Renal cortex interstitium (tissue), 11 donors: ENCODE data around the gene ACOXL. TPM values are rescaled to one million over a fixed set of nuclear protein-coding genes. Genes with fewer than 3 reads are reported as not detected.
A peak's percentile ranks its signal among the peaks of the same experiment; 100 is the strongest.

ENCODE experiments used
- DNase-seq, 11 donors: peaks; one replicate each; pipeline ENCODE4 v3.0.0-alpha.2; 2013; ENCODE audit warnings: low read depth in 9 of 11, low spot score in 4 of 11; ENCODE audit errors: extremely low read depth in 1 of 11
- polyA plus RNA-seq, 3 donors: library from polyadenylated mRNA; unstranded; fragments of 120-200 nt; gene quantifications; one replicate each; pipeline ENCODE4 v1.2.1, GENCODE V29; 2013; ENCODE audit not compliant: insufficient read length in 3 of 3

ACOXL gene
- polyA plus RNA-seq, 3 donors, result 0.69 to 0.83 (median 0.73) TPM

DNA sequence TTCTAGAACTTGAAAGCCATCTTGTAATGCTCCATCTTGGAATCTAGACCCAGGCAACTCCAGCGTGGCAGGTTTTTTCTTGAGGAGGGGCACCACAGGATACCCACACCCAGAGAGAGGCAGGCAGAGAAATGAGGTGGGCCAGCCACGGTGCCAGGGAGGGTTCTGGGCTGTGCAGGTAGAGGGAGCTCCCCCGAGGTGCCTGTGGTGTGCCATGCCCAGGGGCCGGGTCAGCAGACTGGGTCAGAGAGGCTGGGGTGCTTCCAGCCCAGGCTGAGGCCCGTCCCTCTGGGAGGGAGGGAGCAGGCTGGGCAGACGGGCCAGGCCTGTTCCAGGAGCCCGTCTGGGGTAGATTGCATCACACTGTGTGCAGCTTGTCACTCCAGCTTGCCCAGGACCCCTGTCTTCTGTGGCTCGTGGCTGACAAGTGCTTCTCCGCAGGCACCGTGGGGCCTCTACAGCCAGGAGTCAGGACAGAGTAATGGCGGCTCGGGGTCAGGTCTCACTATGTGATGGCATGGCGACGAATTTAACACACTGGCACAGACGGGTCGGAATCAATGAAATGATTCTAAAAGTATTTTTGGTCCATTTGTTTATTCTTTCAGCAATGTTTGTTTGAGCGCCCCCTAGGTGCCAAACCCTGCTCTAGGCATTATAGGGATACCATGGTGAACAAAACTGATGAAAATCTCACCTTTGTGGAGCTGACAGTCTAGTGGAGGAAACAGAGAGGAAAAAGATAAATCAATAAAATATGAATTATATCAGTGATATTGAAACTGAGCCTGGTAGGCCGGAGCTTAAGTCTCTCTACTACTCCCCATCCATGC is 144.0 kb downstream of the ACOXL start:
- no peak for DNase-seq

DNA sequence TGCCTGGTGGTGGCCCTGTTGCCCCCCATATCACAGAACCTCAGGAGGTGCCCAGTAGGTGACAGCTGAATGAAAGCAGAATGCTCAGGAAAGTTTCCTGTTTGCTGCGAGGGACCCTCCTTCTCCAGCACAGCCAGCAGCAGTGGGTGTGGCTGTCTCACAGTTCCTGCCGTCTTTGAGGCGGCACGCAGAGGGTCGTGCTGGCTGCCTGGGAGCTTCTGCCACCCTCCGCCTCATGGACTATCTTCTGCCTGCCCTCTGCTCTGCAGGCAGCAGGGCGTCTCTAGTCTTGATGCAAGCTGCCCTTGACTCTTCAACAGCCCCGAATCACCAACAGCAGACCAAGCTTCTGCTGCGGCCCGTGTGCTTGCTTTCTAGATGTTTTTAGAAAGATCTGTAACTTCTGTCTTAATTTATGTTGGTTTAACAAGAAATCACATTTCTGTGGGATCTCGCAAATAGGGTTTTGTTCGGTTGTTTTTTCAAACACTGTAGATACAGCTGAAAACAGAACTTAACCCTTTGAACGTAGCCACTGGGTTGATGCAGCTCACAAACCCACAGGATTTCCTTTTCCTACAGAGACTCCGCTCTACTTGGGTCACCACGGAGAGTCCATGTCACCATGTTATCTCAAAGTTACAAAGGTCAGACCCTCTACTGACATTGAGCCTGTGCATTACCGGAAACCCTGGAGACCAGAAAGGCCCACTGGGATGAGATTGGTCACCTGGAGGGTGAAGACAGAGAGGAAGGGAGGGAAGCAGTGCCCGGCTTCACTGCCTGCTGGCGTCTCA is 144.9 kb downstream of the ACOXL start:
- no peak for DNase-seq

DNA sequence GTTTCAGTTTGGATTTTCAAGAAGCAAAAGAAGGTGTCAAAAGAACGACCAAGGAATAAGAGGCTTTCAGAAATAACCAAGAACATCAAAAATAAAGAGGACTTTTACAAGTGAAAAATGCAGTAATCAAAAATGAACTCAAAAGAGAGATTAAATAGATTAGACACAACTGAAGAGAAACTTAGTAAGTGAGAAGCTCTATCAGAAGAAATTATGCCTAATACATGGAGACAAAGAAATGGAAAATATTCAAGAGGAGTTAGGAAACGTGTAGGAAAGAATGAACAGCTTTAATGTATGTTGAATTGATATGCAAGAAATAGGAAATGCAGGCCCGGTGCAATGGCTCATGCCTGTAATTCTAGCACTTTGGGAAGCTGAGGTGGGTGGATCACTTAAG is 145.8 kb downstream of the ACOXL start:
- DNase-seq, result no peak

- DNase-seq, result no peak
Observed at GRCh38 chr2:110881908-110882307, 149.5 kb downstream of the ACOXL start.

DNA sequence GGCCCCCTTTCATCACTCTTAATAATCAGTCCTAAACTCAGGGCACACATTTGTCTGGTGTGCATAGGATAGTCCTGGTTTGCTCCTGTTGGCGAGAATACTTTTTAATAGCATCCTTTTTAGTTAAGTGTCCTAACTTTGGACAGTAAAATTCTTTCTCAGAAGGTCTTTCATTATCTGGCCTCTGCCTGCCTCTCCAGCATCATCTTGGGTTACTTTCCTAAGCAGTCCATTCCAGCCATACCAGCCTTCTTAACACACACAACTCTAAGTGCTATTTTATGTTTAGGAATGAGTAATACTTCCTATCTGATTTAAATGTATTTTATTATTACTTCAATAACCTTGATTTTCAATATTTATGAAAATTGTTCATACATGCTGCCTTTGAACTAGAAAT is 151.0 kb downstream of the ACOXL start:
- no peak for DNase-seq

- DNase-seq, result no peak
Observed at GRCh38 chr2:110885256-110885655, 152.9 kb downstream of the ACOXL start.

GRCh38 chr2:110886826-110887573 is 154.6 kb downstream of the ACOXL start:
- DNase-seq, result no peak

DNA sequence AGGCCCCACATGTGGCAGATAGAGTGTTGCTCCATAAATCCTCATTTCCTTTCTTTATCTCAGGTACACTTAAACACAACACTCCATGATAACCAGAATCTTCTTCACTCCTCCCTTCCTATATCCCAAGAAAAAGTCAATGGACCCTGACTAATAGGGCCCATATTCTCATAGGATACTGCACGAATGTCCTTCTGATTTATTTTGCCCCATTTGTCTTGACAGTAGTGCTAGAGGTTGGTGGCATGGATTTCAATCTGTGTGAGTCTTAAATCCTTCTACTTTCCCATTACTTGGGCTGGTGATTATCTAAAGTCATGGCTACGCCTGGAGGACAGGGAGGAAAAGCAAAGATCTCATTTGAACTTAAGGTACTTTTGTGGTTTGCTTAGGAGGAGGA is 156.0 kb downstream of the ACOXL start:
- peak in 9 of 11 donors; percentile 14 to 72 (median 40) for DNase-seq

GRCh38 chr2:110891626-110892025 is 159.3 kb downstream of the ACOXL start:
- DNase-seq, result no peak

DNA sequence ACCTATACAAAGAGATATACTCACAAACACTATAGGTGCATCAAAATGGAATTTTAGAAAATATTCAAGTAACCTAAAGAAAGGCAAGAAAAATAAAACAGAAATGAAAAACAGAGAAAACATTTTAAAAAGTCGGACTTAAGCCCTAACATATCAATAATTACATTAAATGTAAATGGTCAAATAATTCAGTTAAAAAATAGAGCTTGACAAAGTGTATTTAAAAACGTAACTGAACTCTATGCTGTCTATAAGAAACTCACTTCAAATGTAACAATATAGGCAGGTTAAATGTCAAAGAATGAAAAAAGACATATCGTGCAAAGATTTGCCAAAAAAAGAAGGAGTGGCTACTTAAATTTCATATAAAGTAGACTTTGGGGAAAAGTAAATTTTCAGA is 163.9 kb downstream of the ACOXL start:
- no peak for DNase-seq

- DNase-seq, result no peak
Observed at GRCh38 chr2:110897966-110898365, 165.6 kb downstream of the ACOXL start.

DNA sequence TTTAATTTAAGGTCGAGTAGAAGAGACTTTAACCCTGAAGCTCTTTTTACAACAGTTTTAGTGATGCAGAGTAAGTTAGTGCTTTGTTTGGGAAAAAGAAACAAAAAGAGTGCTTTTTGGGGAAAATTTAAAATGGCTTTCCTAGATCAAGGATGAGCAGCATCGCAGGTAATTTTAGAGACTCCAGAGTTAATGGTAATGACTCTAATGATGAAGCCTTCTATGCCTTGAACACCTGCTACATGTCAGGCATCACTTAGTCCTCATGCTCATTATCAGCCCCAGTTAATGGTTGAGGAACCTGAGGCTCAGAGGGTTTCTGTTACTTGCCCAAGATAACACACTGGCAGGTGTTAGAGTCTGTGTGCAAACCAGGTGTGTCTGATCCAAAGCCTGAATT is 167.8 kb downstream of the ACOXL start:
- no peak for DNase-seq

- peak in 2 of 11 donors; percentile 7 to 12 for DNase-seq
Observed at GRCh38 chr2:110903548-110903947, 171.2 kb downstream of the ACOXL start.

GRCh38 chr2:110904116-110904778 is 171.9 kb downstream of the ACOXL start:
- no peak for DNase-seq

- no peak for DNase-seq
Observed at GRCh38 chr2:110904779-110905148, 172.4 kb downstream of the ACOXL start.

- DNase-seq, result no peak
Observed at GRCh38 chr2:110905217-110905616, 172.8 kb downstream of the ACOXL start.

- DNase-seq, result no peak
Observed at GRCh38 chr2:110906613-110907298, 174.4 kb downstream of the ACOXL start.

GRCh38 chr2:110909501-110909900 is 177.1 kb downstream of the ACOXL start:
- no peak for DNase-seq

DNA sequence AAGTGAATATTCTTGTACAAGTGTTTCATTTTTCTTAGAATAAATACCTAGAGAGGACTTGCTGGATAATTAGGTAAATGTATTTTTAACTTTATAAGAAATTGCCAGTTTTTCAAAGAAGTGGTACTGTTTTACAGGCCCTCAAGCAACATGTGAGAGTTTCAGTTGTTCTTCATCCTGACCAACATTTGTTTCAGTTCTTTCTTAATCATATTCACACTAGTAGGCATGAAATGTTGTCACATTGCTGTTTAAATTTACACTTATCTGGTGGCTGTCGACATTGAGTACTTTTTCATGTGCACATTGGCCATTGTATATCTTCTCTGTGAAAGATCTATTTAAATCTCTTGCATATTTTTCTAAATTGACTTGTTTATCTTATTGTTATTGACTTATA is 178.1 kb downstream of the ACOXL start:
- no peak for DNase-seq
